ENCODE measurements around the gene PLCH1. TPM values are rescaled to one million over a fixed set of nuclear protein-coding genes. Genes with fewer than 3 reads are reported as not detected.
A peak's percentile ranks its signal among the peaks of the same experiment; 100 is the strongest.

PLCH1 gene
- total RNA-seq, 4 donors from 2014 or later = 0.29 to 12.0 (median 0.58) TPM

DNA sequence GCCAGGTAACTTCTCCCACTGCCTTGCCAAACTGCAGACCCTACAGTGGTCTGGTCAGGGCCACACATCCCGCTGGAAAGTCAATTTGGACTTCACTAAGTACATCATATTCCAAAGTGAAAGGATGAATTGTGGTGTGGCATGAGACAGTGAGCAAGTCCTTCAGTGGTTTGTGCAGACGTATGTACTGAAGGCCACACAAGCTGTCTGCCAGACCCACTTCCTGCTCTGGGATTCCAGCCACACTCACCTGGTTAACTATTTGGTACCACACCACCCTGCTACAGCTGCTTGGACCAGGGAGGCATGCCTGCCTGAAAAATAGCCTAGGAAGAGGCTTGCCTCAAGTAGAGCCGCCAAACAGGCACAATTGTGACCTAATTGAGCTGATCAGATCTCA, 357.3 kb downstream of the PLCH1 start:
- no peak overlapping the region for H3K4me3 ChIP-seq
- TF ChIP-seq, protein P1, sequence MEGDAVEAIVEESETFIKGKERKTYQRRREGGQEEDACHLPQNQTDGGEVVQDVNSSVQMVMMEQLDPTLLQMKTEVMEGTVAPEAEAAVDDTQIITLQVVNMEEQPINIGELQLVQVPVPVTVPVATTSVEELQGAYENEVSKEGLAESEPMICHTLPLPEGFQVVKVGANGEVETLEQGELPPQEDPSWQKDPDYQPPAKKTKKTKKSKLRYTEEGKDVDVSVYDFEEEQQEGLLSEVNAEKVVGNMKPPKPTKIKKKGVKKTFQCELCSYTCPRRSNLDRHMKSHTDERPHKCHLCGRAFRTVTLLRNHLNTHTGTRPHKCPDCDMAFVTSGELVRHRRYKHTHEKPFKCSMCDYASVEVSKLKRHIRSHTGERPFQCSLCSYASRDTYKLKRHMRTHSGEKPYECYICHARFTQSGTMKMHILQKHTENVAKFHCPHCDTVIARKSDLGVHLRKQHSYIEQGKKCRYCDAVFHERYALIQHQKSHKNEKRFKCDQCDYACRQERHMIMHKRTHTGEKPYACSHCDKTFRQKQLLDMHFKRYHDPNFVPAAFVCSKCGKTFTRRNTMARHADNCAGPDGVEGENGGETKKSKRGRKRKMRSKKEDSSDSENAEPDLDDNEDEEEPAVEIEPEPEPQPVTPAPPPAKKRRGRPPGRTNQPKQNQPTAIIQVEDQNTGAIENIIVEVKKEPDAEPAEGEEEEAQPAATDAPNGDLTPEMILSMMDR (IDR thresholded peaks at IDR 0.05) = no peak
- TF ChIP-seq POLR2A (IDR thresholded peaks at IDR 0.05) = no peak
- H3K9me3 ChIP-seq = no peaks in the 10 kb centered on the region
- intact Hi-C loops (cut with DNase I; ENCODE audit: low total_unique reads) = no loop called here
- H3K4me1 ChIP-seq = no peaks in the 10 kb centered on the region
- no peak overlapping the region for H3K27ac ChIP-seq
- no peaks in the 10 kb centered on the region for H3K36me3 ChIP-seq
- no peaks in the 10 kb centered on the region for H3K27me3 ChIP-seq
- DNase-seq = no peak

DNA sequence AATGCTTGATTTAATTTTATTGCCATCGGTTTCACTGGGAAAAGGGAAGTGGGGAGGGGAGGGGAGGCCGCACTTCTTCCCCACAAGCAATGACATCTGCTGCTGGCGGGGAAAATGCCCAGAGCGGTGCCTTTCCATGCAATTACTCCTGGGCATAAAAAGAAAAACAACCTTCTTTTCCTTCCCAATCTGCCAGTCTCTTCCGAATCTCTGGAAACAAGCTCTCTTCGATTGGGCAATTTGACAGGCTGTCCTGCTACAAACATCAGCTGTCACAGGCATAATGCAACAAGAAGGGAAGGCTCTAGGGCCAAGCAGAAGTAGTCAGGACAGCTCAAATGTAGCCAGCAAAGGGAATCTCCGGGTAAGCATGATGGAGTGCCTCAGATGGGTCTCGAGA, 358.0 kb downstream of the PLCH1 start:
- Histone ChIP-seq H3K27me3 (no peaks in the 10 kb centered on the region), H3K27ac (peak overlapping the region in 1 of 2 donors; percentile 20), H3K4me3 (no peak overlapping the region), H3K36me3 (no peaks in the 10 kb centered on the region), H3K4me1 (no peaks in the 10 kb centered on the region), H3K9me3 (no peaks in the 10 kb centered on the region)
- no peak for TF ChIP-seq POLR2A (IDR thresholded peaks at IDR 0.05)
- TF ChIP-seq, protein P1 (IDR thresholded peaks at IDR 0.05) = no peak
- intact Hi-C loops (cut with DNase I; ENCODE audit: low total_unique reads) = no loop called here
- no peak for DNase-seq

DNA sequence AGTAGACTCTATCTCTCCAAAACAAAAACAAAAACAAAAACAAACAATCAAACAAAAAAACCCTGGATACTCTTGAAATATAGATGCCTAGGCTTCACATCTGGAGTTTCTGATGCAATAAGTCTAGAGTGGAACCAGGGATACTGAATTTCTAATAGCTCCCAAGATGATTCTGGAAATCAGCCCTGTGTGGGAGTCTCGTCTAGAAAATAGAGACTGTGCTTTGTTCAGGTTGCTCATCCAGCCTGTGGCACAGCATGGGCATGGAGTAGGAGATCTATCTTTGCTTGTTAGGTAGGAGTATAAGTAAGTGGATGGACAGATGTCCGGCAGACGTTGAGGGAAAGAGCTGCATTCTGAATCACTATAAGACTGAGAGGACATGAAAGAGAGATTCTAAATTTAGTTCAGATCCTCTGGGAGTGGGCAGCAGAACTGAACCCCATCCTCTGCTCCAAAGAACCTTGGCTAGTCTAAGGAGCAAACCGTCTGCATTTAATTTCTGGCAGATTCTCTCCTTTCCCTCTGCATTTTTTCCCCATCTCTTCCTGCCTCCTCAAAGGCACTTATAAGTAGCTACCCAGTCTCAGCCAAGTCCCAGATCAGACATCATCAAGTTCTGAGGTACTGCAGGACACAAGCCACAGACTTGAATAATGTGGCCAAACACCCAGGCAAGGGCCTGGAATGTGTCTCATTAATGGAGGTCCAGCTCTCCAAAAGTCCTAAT, 358.8 kb downstream of the PLCH1 start:
- Histone ChIP-seq H3K27me3 (no peaks in the 10 kb centered on the region), H3K9me3 (no peaks in the 10 kb centered on the region), H3K27ac (peak overlapping the region in 1 of 2 donors; percentile 20), H3K4me1 (no peaks in the 10 kb centered on the region), H3K36me3 (no peaks in the 10 kb centered on the region), H3K4me3 (no peak overlapping the region)
- intact Hi-C loops (cut with DNase I; ENCODE audit: low total_unique reads) = no loop called here
- TF ChIP-seq, protein P1 (IDR thresholded peaks at IDR 0.05) = no peak
- TF ChIP-seq POLR2A (IDR thresholded peaks at IDR 0.05) = no peak
- DNase-seq = peak in 1 of 2 donors; percentile 19

DNA sequence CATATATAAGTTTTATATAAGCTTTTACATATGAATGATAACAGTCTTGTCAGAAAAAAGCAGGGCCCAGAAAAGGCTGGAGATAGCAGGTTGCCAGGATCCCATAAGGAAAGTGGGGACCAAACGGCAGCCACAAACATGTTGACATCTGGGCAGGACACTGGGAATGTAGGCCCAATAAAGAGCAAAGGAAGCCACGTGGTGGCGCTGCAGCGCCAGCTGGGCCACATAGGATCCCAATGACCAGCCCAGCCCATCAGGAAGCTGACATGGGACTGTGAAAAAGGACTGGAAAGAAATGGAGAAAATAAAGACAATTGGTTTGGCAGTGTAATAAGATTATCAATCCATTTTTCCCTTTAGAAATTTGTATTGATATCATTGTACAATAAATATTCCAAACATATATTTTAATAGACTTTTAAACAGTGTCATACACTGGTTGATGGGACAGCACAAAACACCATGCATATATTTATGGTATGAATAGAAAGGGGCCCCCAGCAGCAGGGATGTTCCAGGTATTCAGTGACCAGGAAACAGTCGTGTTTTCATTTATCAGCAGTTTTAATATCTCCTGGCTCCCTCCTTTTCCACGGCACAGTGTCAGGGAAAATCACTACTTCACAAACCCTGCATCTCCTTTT, 362.4 kb downstream of the PLCH1 start:
- H3K36me3 ChIP-seq = no peaks in the 10 kb centered on the region
- H3K4me3 ChIP-seq = no peak overlapping the region
- no peak overlapping the region for H3K27ac ChIP-seq
- no peaks in the 10 kb centered on the region for H3K9me3 ChIP-seq
- DNase-seq = peak; percentile 40 to 56
- no peaks in the 10 kb centered on the region for H3K27me3 ChIP-seq
- intact Hi-C loops (cut with DNase I; ENCODE audit: low total_unique reads) = no loop called here
- no peak for TF ChIP-seq POLR2A (IDR thresholded peaks at IDR 0.05)
- TF ChIP-seq, protein P1 (IDR thresholded peaks at IDR 0.05) = peak; percentile 19 to 47 (median 28)
- no peaks in the 10 kb centered on the region for H3K4me1 ChIP-seq

DNA sequence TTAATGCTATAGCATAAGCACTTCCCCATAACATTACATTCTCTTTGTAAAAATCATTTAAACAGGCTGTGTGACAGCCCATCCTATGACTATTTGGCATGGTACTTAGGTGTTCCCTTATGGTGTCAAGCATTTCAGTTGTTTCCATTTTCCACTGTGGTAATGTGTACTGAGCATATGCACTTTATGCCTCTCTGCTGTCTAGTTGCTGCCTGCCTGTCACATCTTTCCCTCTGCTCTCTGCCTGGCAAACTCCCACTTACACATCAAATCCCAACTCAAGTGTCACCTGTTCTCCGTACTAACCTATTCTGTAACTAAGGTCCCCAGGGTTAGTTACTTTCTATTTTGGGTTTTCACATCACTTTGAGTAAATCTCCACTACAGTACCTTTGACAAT, 367.0 kb downstream of the PLCH1 start:
- intact Hi-C loops (cut with DNase I; ENCODE audit: low total_unique reads) = no loop called here
- no peak for DNase-seq
- H3K36me3 ChIP-seq = no peaks in the 10 kb centered on the region
- H3K9me3 ChIP-seq = no peaks in the 10 kb centered on the region
- H3K27ac ChIP-seq = no peak overlapping the region
- no peak overlapping the region for H3K4me3 ChIP-seq
- no peaks in the 10 kb centered on the region for H3K27me3 ChIP-seq
- H3K4me1 ChIP-seq = no peaks in the 10 kb centered on the region
- TF ChIP-seq, protein P1 (IDR thresholded peaks at IDR 0.05) = no peak
- no peak for TF ChIP-seq POLR2A (IDR thresholded peaks at IDR 0.05)

Measured in uterus (tissue), 4 donors.